HCT116 (cell line): Measurements from ENCODE around the gene CELA2B.

Experiments used
- EZH2 ChIP-seq: fragments of 200-600 bp; sonication (generic); IDR thresholded peaks from 2 replicates; pipeline ENCODE4 v1.6.1; 2017; ENCODE audit warnings: antibody characterized with exemption, mixed run types
- JUND ChIP-seq: IDR thresholded peaks from 2 replicates; pipeline ENCODE4 v1.6.1; 2012
- POLR2A ChIP-seq: IDR thresholded peaks from 2 replicates; pipeline ENCODE4 v1.7.0; 2011; ENCODE audit warnings: borderline replicate concordance; ENCODE audit not compliant: insufficient read depth, insufficient read length; ENCODE audit errors: extremely low read depth
- TF ChIP-seq, protein P1 (sequence below), 3 experiments: fragments of 200-600 bp in 1 of 3; sonication (generic) in 1 of 3; IDR thresholded peaks in 2 of 3; conservative IDR thresholded peaks in 1 of 3; 2 replicates each; pipeline ENCODE4 v1.5.1; 2012 to 2017; ENCODE audit warnings: low read depth in 2 of 3, low read length in 2 of 3, antibody characterized with exemption in 1 of 3, borderline replicate concordance in 1 of 3, control low read depth in 1 of 3, mild to moderate bottlenecking in 1 of 3, mixed read lengths in 1 of 3, mixed run types in 1 of 3, moderate library complexity in 1 of 3; ENCODE audit not compliant: insufficient read depth in 1 of 3
- TF ChIP-seq, protein P2 (sequence below): IDR thresholded peaks from 2 replicates; pipeline ENCODE4 v1.6.1; 2012

DNA sequence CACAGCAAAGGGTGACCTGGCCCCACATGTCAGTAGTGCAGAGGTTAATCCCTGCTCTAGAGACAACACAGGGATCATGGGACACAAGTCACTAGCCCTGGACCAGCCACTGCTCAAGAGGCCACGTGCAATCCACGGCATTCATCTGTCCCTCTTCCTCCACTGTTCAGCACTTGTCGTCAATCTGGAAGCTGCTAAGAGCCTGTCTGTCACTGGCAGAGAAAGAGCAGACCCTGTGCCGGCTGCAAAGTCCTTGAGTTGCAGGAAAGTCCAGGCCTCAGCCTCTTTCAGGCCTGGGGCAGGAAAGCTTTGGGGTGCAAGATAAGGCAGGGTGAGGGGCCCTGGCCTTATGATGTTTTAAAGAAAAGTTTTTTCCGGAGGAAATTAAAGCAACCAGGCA lies 16.7 kb downstream of the CELA2B start:
- TF ChIP-seq, protein P1, sequence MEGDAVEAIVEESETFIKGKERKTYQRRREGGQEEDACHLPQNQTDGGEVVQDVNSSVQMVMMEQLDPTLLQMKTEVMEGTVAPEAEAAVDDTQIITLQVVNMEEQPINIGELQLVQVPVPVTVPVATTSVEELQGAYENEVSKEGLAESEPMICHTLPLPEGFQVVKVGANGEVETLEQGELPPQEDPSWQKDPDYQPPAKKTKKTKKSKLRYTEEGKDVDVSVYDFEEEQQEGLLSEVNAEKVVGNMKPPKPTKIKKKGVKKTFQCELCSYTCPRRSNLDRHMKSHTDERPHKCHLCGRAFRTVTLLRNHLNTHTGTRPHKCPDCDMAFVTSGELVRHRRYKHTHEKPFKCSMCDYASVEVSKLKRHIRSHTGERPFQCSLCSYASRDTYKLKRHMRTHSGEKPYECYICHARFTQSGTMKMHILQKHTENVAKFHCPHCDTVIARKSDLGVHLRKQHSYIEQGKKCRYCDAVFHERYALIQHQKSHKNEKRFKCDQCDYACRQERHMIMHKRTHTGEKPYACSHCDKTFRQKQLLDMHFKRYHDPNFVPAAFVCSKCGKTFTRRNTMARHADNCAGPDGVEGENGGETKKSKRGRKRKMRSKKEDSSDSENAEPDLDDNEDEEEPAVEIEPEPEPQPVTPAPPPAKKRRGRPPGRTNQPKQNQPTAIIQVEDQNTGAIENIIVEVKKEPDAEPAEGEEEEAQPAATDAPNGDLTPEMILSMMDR (IDR thresholded peaks at IDR 0.05 in 2 of 3, conservative IDR thresholded peaks at IDR 0.05 in 1 of 3; ENCODE audit: borderline replicate concordance in 1 of 3, insufficient read depth in 1 of 3, low read depth in 2 of 3, low read length in 2 of 3) = no peak
- TF ChIP-seq, protein P2, sequence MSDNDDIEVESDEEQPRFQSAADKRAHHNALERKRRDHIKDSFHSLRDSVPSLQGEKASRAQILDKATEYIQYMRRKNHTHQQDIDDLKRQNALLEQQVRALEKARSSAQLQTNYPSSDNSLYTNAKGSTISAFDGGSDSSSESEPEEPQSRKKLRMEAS = no peak
- TF ChIP-seq EZH2 (no peak), JUND (no peak), POLR2A (no peak)
